Chondrocyte (in vitro differentiated cells): Measurements from ENCODE around the gene SIL1. TPM values are rescaled to one million over a fixed set of nuclear protein-coding genes. Genes with fewer than 3 reads are reported as not detected.

ENCODE experiments used
- DNase-seq: peaks from one replicate; pipeline ENCODE4 v3.0.0; 2021; ENCODE audit warnings: mixed read lengths, low spot score
- H3K27ac Mint-ChIP-seq: one replicate; pipeline ENCODE4 v1.8.0; 2021; ENCODE audit warnings: mild to moderate bottlenecking, moderate library complexity, mixed read lengths; ENCODE audit not compliant: unreplicated experiment
- H3K27me3 Mint-ChIP-seq: 2 replicates; pipeline ENCODE4 v1.8.0; 2021; ENCODE audit warnings: low read depth, mixed read lengths
- H3K36me3 Mint-ChIP-seq: 2 replicates; pipeline ENCODE4 v1.8.0; 2021; ENCODE audit warnings: low read depth, mixed read lengths
- H3K4me1 Mint-ChIP-seq: 2 replicates; pipeline ENCODE4 v1.8.0; 2021; ENCODE audit warnings: low read depth, mild to moderate bottlenecking, mixed read lengths
- H3K4me3 Mint-ChIP-seq: one replicate; pipeline ENCODE4 v1.8.0; 2021; ENCODE audit warnings: mild to moderate bottlenecking, moderate library complexity, mixed read lengths; ENCODE audit not compliant: unreplicated experiment
- H3K9me3 Mint-ChIP-seq: 2 replicates; pipeline ENCODE4 v1.8.0; 2021; ENCODE audit warnings: low read depth, mixed read lengths
- total RNA-seq: library from RNA; stranded (reverse); gene quantifications from 3 replicates; pipeline ENCODE4 v1.2.1, GENCODE V29; 2021
- TF ChIP-seq, protein P1 (sequence below): fragments of 200-600 bp; sonication (generic); IDR thresholded peaks from 2 replicates; pipeline ENCODE4 v1.5.0; 2021; ENCODE audit warnings: antibody characterized with exemption, mild to moderate bottlenecking, moderate library complexity

The SIL1 gene
- total RNA-seq, 1 donor from 2014 or later, result 71.1 TPM

DNA sequence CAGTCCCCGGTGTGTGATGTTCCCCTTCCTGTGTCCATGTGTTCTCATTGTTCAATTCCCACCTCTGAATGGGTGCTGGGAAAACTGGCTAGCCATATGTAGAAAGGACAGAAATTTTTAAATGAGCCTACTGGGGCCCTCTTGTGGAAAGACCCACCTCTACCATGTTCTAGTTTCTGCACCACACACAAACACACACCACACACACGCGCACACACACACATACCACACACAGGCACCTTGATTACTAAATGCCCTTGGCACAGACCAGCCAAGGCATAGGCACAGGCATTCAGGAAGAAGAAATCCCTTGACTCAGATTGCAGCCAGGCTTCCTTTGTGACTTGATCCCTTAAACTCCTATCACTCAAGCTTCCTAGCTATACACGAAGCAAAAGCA is 60.5 kb downstream of the SIL1 start:
- no peak overlapping the region for H3K4me3 Mint-ChIP-seq
- DNase-seq, result no peak
- peaks cover 55% of the 10 kb centered on the region for H3K4me1 Mint-ChIP-seq

DNA sequence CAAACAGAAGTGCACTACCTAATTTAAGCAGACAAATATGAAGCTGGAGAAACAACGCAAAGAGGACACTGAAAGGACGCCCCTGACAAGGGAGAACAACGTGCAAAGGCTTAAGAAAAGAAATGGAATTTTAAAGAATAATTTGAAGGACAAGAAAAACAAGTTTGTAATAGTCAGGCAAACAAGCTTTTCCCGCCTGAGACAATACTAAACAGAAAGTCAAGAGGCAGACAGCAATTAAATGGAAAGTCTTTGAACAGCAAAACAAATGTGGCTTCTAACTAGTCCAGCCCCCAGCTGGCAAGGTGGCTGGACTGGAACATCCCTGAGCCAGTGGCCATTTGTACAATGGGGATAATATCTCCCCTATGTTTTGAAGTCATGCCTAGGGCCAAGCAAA is 63.3 kb downstream of the SIL1 start:
- no peak for DNase-seq
- Mint-ChIP-seq H3K27me3 (no peaks in the 10 kb centered on the region), H3K4me3 (no peak overlapping the region), H3K36me3 (no peaks in the 10 kb centered on the region), H3K4me1 (peaks cover 55% of the 10 kb centered on the region), H3K27ac (no peak overlapping the region), H3K9me3 (no peaks in the 10 kb centered on the region)
- TF ChIP-seq, protein P1, sequence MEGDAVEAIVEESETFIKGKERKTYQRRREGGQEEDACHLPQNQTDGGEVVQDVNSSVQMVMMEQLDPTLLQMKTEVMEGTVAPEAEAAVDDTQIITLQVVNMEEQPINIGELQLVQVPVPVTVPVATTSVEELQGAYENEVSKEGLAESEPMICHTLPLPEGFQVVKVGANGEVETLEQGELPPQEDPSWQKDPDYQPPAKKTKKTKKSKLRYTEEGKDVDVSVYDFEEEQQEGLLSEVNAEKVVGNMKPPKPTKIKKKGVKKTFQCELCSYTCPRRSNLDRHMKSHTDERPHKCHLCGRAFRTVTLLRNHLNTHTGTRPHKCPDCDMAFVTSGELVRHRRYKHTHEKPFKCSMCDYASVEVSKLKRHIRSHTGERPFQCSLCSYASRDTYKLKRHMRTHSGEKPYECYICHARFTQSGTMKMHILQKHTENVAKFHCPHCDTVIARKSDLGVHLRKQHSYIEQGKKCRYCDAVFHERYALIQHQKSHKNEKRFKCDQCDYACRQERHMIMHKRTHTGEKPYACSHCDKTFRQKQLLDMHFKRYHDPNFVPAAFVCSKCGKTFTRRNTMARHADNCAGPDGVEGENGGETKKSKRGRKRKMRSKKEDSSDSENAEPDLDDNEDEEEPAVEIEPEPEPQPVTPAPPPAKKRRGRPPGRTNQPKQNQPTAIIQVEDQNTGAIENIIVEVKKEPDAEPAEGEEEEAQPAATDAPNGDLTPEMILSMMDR, result no peak

More for the DNA sequence above, 60.5 kb downstream of the SIL1 start:
- Mint-ChIP-seq H3K36me3 (no peaks in the 10 kb centered on the region), H3K27ac (no peak overlapping the region), H3K9me3 (no peaks in the 10 kb centered on the region), H3K27me3 (no peaks in the 10 kb centered on the region)
- TF ChIP-seq, protein P1, result peak; percentile 56

DNA sequence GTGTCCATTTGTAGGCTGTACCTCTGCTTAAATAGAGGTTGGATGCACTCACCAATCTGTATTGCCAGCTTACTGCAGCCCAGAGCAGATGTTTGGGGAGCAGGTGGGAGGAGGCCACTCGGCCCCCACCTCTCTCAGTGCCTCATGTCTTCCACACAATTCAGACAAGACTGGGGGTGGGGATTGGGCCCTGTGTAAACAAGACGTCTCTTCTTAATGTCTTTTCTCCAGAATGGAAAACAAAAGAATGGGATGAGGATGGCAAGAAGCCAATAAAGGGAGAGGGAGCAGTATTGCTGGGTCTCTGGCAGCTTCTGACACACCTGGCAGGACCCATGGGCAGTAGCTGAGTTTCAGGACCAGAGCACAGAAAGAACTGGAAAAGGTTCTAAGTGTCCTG is 64.9 kb downstream of the SIL1 start:
- Mint-ChIP-seq H3K27me3 (no peaks in the 10 kb centered on the region), H3K27ac (peak overlapping the region; percentile 53), H3K36me3 (no peaks in the 10 kb centered on the region), H3K4me1 (peaks cover 42% of the 10 kb centered on the region), H3K4me3 (no peak overlapping the region), H3K9me3 (no peaks in the 10 kb centered on the region)
- TF ChIP-seq, protein P1, result no peak
- DNase-seq, result no peak

DNA sequence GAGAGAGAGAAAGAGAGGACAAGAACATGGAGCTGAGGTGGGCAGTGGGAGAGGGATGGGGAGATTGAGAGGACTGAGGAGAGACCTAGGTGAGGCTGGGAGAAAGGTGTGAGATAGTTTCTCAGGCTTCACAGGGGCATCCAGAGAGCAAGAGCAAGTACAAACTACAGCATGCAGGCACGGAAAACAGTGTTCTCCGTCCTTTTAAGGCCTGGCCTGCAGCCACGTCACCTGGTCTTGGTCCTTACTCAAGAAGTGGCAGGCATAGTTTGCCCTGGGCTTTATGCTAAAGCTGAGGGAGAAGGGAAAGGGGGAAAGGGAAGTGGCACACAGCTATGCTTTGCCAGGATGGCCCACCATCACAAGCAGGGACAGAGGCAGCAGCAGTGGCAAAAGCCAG is 65.7 kb downstream of the SIL1 start:
- no peaks in the 10 kb centered on the region for H3K36me3 Mint-ChIP-seq
- no peak overlapping the region for H3K4me3 Mint-ChIP-seq
- H3K27me3 Mint-ChIP-seq, result no peaks in the 10 kb centered on the region
- TF ChIP-seq, protein P1, result no peak
- H3K27ac Mint-ChIP-seq, result peak overlapping the region; percentile 97
- no peaks in the 10 kb centered on the region for H3K9me3 Mint-ChIP-seq
- peaks cover 35% of the 10 kb centered on the region for H3K4me1 Mint-ChIP-seq
- no peak for DNase-seq

DNA sequence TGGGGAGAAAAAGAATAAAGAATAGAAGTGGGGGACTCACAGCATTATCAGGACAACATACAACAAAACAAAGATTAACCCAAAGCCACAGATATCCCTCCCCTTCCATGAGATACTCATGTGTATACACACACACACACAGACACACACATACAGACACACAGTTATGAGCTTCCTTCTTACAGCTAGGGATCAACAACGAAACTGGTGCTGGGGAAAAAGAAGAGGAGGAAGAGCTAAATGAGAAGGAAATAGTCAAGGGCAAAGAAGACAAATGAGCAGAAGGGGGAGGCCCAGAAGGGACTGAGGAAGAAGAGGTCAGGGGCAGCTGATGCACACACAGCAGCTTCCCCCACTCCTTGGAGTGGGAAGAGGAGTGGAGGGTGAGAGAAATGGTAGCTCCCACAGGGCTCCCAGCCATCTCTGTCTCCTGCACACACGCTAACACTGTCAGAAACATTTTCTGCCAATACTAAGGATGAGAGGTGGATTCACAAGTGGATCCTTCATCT is 66.2 kb downstream of the SIL1 start:
- no peaks in the 10 kb centered on the region for H3K9me3 Mint-ChIP-seq
- H3K27ac Mint-ChIP-seq, result peak overlapping the region; percentile 97
- peak overlapping the region; percentile 47 for H3K4me3 Mint-ChIP-seq
- TF ChIP-seq, protein P1, result no peak
- H3K36me3 Mint-ChIP-seq, result peaks cover under 1% of the 10 kb centered on the region
- H3K4me1 Mint-ChIP-seq, result peaks cover 35% of the 10 kb centered on the region
- no peaks in the 10 kb centered on the region for H3K27me3 Mint-ChIP-seq
- DNase-seq, result no peak
